Measurements from ENCODE around the gene GNG13.
"Not testable (repeated sequence)": the region's sequence is repeated elsewhere in the genome, so short reads cannot be mapped to it uniquely, and the experiment has no call there.

The GNG13 gene

GRCh38 chr16:776824-777223 lies 23.7 kb downstream of the GNG13 start:
- no peak for DNase-seq

- DNase-seq, result not testable (repeated sequence)
These were observed 24.2 kb downstream of the GNG13 start for GRCh38 chr16:776298-776697.

- no peak for DNase-seq
These were observed 25.2 kb downstream of the GNG13 start for GRCh38 chr16:775236-775796.

- DNase-seq, result no peak
These were observed 26.2 kb downstream of the GNG13 start for GRCh38 chr16:774086-775001.

GRCh38 chr16:772959-773358 lies 27.6 kb downstream of the GNG13 start:
- DNase-seq, result no peak

GRCh38 chr16:770411-770810 lies 30.1 kb downstream of the GNG13 start:
- no peak for DNase-seq

GRCh38 chr16:769934-770333 lies 30.6 kb downstream of the GNG13 start:
- DNase-seq, result no peak

- DNase-seq, result no peak
These were observed 31.2 kb downstream of the GNG13 start for GRCh38 chr16:769184-769784.

GRCh38 chr16:768428-768827 lies 32.1 kb downstream of the GNG13 start:
- no peak for DNase-seq

- no peak for DNase-seq
These were observed 32.7 kb downstream of the GNG13 start for GRCh38 chr16:767743-768235.

- DNase-seq, result no peak
These were observed 33.5 kb downstream of the GNG13 start for GRCh38 chr16:766820-767640.

- DNase-seq, result no peak
These were observed 34.3 kb downstream of the GNG13 start for GRCh38 chr16:766008-766819.

GRCh38 chr16:765488-765865 lies 35.1 kb downstream of the GNG13 start:
- DNase-seq, result no peak

GRCh38 chr16:764848-765487 lies 35.6 kb downstream of the GNG13 start:
- DNase-seq, result no peak

GRCh38 chr16:764184-764750 lies 36.3 kb downstream of the GNG13 start:
- no peak for DNase-seq

- no peak for DNase-seq
These were observed 37.0 kb downstream of the GNG13 start for GRCh38 chr16:763369-764183.

- DNase-seq, result no peak
These were observed 37.8 kb downstream of the GNG13 start for GRCh38 chr16:762595-763268.

GRCh38 chr16:761625-762513 lies 38.7 kb downstream of the GNG13 start:
- no peak for DNase-seq

Measured in C1 segment of cervical spinal cord (tissue), 14 donors.